Left lung (tissue), 10 donors: Measurements from ENCODE around the gene OR52R1. TPM values are rescaled to one million over a fixed set of nuclear protein-coding genes. Genes with fewer than 3 reads are reported as not detected.
A peak's percentile ranks its signal among the peaks of the same experiment; 100 is the strongest.

Experiments used
- ATAC-seq: fragments of 200-7000 bp; cut with Tn5 transposase; one replicate; pipeline ENCODE4 v1.9.1; 2020; ENCODE audit warnings: moderate library complexity
- DNase-seq, 4 donors: peaks; one replicate each; pipeline ENCODE4 v3.0.0-alpha.2; 2013 to 2020
- H3K27ac ChIP-seq, 2 donors: fragments of 200-600 bp; sonication (generic) in 1 of 2; one replicate each; pipeline versions ENCODE4 v1.5.0 to v1.8.0; 2020 to 2021
- H3K27me3 ChIP-seq, 2 donors: fragments of 200-600 bp; sonication (generic) in 1 of 2; one replicate each; pipeline versions ENCODE4 v1.5.0 to v1.8.0; 2020 to 2021
- H3K36me3 ChIP-seq, 2 donors: fragments of 200-600 bp; sonication (generic) in 1 of 2; one replicate each; pipeline versions ENCODE4 v1.5.0 to v1.8.0; 2020 to 2021
- H3K4me1 ChIP-seq, 2 donors: fragments of 200-600 bp; one replicate each; pipeline ENCODE4 v1.8.0; 2021
- H3K4me3 ChIP-seq, 2 donors: fragments of 200-600 bp; sonication (generic) in 1 of 2; one replicate each; pipeline versions ENCODE4 v1.5.0 to v1.8.0; 2020 to 2021; ENCODE audit warnings: mild to moderate bottlenecking in 1 of 2
- H3K9me3 ChIP-seq, 2 donors: fragments of 200-600 bp; sonication (generic) in 1 of 2; one replicate each; pipeline versions ENCODE4 v1.5.0 to v1.8.0; 2020 to 2021
- intact Hi-C, 2 donors: fragments of 100-400 bp; cut with DNase I; formaldehyde crosslinking; loops; one replicate each; pipeline versions ENCODE4 v1.11.2 to v1.14.2; 2022
- polyA plus RNA-seq, 6 donors: library from polyadenylated mRNA; unstranded; fragments of 120-200 nt; gene quantifications; one replicate each; pipeline ENCODE4 v1.2.1, GENCODE V29; 2013; ENCODE audit not compliant: insufficient read length in 6 of 6
- total RNA-seq, 2 donors: library from RNA; stranded (reverse); fragmentation: NEBNext Ultra II Directional; extraction: Animal tissue kit (Norgen Biotek cat#: 25700); gene quantifications; one replicate each; pipeline ENCODE4 v1.2.1, GENCODE V29; 2021
- TF ChIP-seq, protein P1 (sequence below), 2 donors: fragments of 200-600 bp; sonication (generic) in 1 of 2; IDR thresholded peaks; one replicate each; pipeline versions ENCODE4 v1.5.0 to v1.8.0; 2021; ENCODE audit warnings: antibody characterized with exemption in 2 of 2
- donor health status: DM: no; HTN: yes; CAD: no.
- donor health status: DM: no; HTN: no; CAD: no.

OR52R1 gene
- total and polyA plus RNA-seq, 8 donors: not detected

DNA sequence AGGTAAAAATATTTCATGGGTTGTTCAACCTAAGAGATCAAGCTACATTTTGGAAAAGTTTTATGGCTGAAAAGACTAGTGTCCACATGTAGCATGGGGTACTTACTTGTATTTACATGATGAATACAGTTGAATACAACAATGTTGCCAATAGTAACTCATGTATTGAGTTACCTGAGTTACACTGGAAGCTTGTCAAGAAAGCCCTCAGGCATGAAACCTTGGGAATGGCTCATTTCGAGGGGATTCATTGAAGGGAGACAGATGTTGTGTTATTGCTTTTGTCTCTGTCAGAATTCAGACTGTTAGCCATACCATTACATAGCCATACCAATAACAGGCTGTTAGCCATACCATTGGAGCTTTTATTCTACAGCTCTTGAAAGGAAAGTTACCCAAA, 26.2 kb upstream of the OR52R1 start:
- no peaks in the 10 kb centered on the region for H3K27me3 ChIP-seq
- H3K4me1 ChIP-seq: no peaks in the 10 kb centered on the region
- no peak for ATAC-seq
- intact Hi-C loops: no loop called here
- no peak overlapping the region for H3K4me3 ChIP-seq
- H3K9me3 ChIP-seq: no peaks in the 10 kb centered on the region
- H3K27ac ChIP-seq: no peak overlapping the region
- no peaks in the 10 kb centered on the region for H3K36me3 ChIP-seq
- TF ChIP-seq, protein P1, sequence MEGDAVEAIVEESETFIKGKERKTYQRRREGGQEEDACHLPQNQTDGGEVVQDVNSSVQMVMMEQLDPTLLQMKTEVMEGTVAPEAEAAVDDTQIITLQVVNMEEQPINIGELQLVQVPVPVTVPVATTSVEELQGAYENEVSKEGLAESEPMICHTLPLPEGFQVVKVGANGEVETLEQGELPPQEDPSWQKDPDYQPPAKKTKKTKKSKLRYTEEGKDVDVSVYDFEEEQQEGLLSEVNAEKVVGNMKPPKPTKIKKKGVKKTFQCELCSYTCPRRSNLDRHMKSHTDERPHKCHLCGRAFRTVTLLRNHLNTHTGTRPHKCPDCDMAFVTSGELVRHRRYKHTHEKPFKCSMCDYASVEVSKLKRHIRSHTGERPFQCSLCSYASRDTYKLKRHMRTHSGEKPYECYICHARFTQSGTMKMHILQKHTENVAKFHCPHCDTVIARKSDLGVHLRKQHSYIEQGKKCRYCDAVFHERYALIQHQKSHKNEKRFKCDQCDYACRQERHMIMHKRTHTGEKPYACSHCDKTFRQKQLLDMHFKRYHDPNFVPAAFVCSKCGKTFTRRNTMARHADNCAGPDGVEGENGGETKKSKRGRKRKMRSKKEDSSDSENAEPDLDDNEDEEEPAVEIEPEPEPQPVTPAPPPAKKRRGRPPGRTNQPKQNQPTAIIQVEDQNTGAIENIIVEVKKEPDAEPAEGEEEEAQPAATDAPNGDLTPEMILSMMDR (IDR thresholded peaks at IDR 0.05): no peak
- no peak for DNase-seq

GRCh38 chr11:4826425-4826824, 22.2 kb upstream of the OR52R1 start:
- Histone ChIP-seq H3K36me3 (no peaks in the 10 kb centered on the region), H3K27ac (no peak overlapping the region), H3K4me3 (no peak overlapping the region), H3K4me1 (no peaks in the 10 kb centered on the region), H3K27me3 (no peaks in the 10 kb centered on the region), H3K9me3 (no peaks in the 10 kb centered on the region)
- DNase-seq: no peak
- ATAC-seq: peak; percentile 23
- TF ChIP-seq, protein P1 (IDR thresholded peaks at IDR 0.05): no peak
- intact Hi-C loops: no loop called here

GRCh38 chr11:4825132-4825531, 21.0 kb upstream of the OR52R1 start:
- H3K4me3 ChIP-seq: no peak overlapping the region
- intact Hi-C loops: no loop called here
- TF ChIP-seq, protein P1 (IDR thresholded peaks at IDR 0.05): no peak
- ATAC-seq (no peak), DNase-seq (no peak)
- no peak overlapping the region for H3K27ac ChIP-seq
- H3K27me3 ChIP-seq: no peaks in the 10 kb centered on the region
- no peaks in the 10 kb centered on the region for H3K4me1 ChIP-seq
- H3K36me3 ChIP-seq: no peaks in the 10 kb centered on the region
- H3K9me3 ChIP-seq: no peaks in the 10 kb centered on the region

DNA sequence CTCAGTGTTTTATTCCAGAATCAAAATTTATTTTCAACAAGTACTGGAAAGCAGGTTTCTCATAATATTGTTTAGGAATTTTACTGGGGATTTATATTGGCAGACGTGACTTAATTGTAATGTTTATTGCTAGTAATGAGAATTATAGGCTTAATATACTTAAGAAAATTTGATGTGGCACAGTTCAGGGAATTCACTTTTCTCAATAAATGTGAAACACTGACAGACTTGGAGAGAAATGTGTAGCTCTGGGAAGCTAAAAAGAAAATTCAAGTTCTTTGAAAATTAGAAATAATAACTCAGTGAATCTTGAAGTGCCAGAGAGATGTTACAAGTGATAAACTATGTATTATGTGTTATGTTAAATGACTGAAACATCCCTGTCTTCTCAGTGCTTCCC, 16.8 kb upstream of the OR52R1 start, which contains the start of gene OR51F2:
TSS of gene OR51F2 (plus strand) at position 301 of the 400 bp plus-strand sequence. CDS start 101 bp downstream, outside the sequence.
- no peaks in the 10 kb centered on the region for H3K4me1 ChIP-seq
- intact Hi-C loops: no loop called here
- ATAC-seq (no peak), DNase-seq (no peak)
- H3K4me3 ChIP-seq: no peak within 1 kb of the TSS
- no peaks in the 10 kb centered on the region for H3K36me3 ChIP-seq
- no peaks in the 10 kb centered on the region for H3K27me3 ChIP-seq
- no peaks in the 10 kb centered on the region for H3K9me3 ChIP-seq
- no peak within 1 kb of the TSS for H3K27ac ChIP-seq
- TF ChIP-seq, protein P1 (IDR thresholded peaks at IDR 0.05): no peak

- Histone ChIP-seq H3K27ac (no peak overlapping the region), H3K27me3 (no peaks in the 10 kb centered on the region), H3K9me3 (no peaks in the 10 kb centered on the region), H3K4me1 (no peaks in the 10 kb centered on the region), H3K4me3 (no peak overlapping the region), H3K36me3 (no peaks in the 10 kb centered on the region)
- DNase-seq: no peak
- ATAC-seq: no peak
- TF ChIP-seq, protein P1 (IDR thresholded peaks at IDR 0.05): no peak
- intact Hi-C loops: no loop called here
Observed at GRCh38 chr11:4809246-4809645, 5.1 kb upstream of the OR52R1 start.
